HCT116 (cell line): ENCODE data around the gene KRT33A.

Experiments
- ATF3 ChIP-seq: IDR thresholded peaks from 2 replicates; pipeline ENCODE4 v1.6.1; 2012
- CBX3 ChIP-seq: IDR thresholded peaks from 2 replicates; pipeline ENCODE4 v1.6.1; 2012; ENCODE audit warnings: low read depth
- CEBPB ChIP-seq: IDR thresholded peaks from 2 replicates; pipeline ENCODE4 v1.6.1; 2012; ENCODE audit warnings: low read depth
- CTCF ChIP-seq, 3 experiments: fragments of 200-600 bp in 1 of 3; sonication (generic) in 1 of 3; IDR thresholded peaks in 2 of 3; conservative IDR thresholded peaks in 1 of 3; 2 replicates each; pipeline ENCODE4 v1.5.1; 2012 to 2017; ENCODE audit warnings: low read depth in 2 of 3, low read length in 2 of 3, antibody characterized with exemption in 1 of 3, borderline replicate concordance in 1 of 3, control low read depth in 1 of 3, mild to moderate bottlenecking in 1 of 3, mixed read lengths in 1 of 3, mixed run types in 1 of 3, moderate library complexity in 1 of 3; ENCODE audit not compliant: insufficient read depth in 1 of 3
- EGR1 ChIP-seq: IDR thresholded peaks from 2 replicates; pipeline ENCODE4 v1.6.1; 2012; ENCODE audit warnings: low read depth
- FOSL1 ChIP-seq: IDR thresholded peaks from 2 replicates; pipeline ENCODE4 v1.6.1; 2012; ENCODE audit warnings: low read depth
- POLR2A ChIP-seq: IDR thresholded peaks from 2 replicates; pipeline ENCODE4 v1.7.0; 2011; ENCODE audit warnings: borderline replicate concordance; ENCODE audit not compliant: insufficient read depth, insufficient read length; ENCODE audit errors: extremely low read depth
- POLR2AphosphoS5 ChIP-seq: IDR thresholded peaks from 2 replicates; pipeline ENCODE4 v1.6.1; 2011; ENCODE audit warnings: mild to moderate bottlenecking, low read depth, low read length, moderate library complexity
- SP1 ChIP-seq: IDR thresholded peaks from 2 replicates; pipeline ENCODE4 v1.6.1; 2012; ENCODE audit warnings: low read depth
- ZFX ChIP-seq: fragments of 450-650 bp; IDR thresholded peaks from 2 replicates; pipeline ENCODE4 v1.6.1; 2017
- ZNF274 ChIP-seq: fragments of 200-500 bp; sonication (Bioruptor generic); IDR thresholded peaks from 2 replicates; pipeline ENCODE4 v1.6.1; 2014; ENCODE audit warnings: mild to moderate bottlenecking, low read depth, low read length, inconsistent platforms

- TF ChIP-seq POLR2A = no peak
- TF ChIP-seq CTCF (IDR thresholded peaks at IDR 0.05 in 2 of 3, conservative IDR thresholded peaks at IDR 0.05 in 1 of 3; ENCODE audit: borderline replicate concordance in 1 of 3, insufficient read depth in 1 of 3, low read depth in 2 of 3, low read length in 2 of 3) = no peak
- no peak for TF ChIP-seq ZFX
- TF ChIP-seq SP1 = no peak
- no peak for TF ChIP-seq POLR2AphosphoS5
- no peak for TF ChIP-seq ATF3
- TF ChIP-seq FOSL1 = no peak
- no peak for TF ChIP-seq EGR1
- TF ChIP-seq ZNF274 = no peak
- no peak for TF ChIP-seq CBX3
- TF ChIP-seq CEBPB = no peak
These were observed 17.5 kb downstream of the KRT33A start for GRCh38 chr17:41333098-41333497.
